GM23248 (cell line): ENCODE data around the gene CDKAL1.

Source experiments
- EZH2 ChIP-seq: fragments of 200-600 bp; sonication (generic); IDR thresholded peaks from 2 replicates; pipeline ENCODE4 v1.6.1; 2018; ENCODE audit warnings: antibody characterized with exemption, mild to moderate bottlenecking; ENCODE audit not compliant: insufficient read depth, poor library complexity, severe bottlenecking
- EZH2phosphoT487 ChIP-seq: fragments of 200-600 bp; sonication (generic); IDR thresholded peaks from 2 replicates; pipeline ENCODE4 v1.6.1; 2018; ENCODE audit warnings: antibody characterized with exemption, moderate library complexity, mild to moderate bottlenecking, low read depth; ENCODE audit not compliant: insufficient read depth

GRCh38 chr6:21208796-21209186 is 674.5 kb downstream of the CDKAL1 start:
- TF ChIP-seq EZH2phosphoT487, result no peak
- no peak for TF ChIP-seq EZH2
